B cell (primary cell): ENCODE results near the gene OASL. TPM values are rescaled to one million over a fixed set of nuclear protein-coding genes. Genes with fewer than 3 reads are reported as not detected.

Experiments
- ATAC-seq: fragments of 200-7000 bp; cut with Tn5 transposase; one replicate; pipeline ENCODE4 v1.10.0; 2021; ENCODE audit warnings: low read depth, mild to moderate bottlenecking, moderate number of reproducible peaks, moderate library complexity
- CTCF ChIA-PET: fragments of 350-600 bp; sonication (Branson Sonifier 250); formaldehyde crosslinking; loops from one replicate; lab custom pipeline; 2021; ENCODE audit warnings: antibody characterized with exemption, inconsistent platforms; lab: Charles Lee
- POLR2A ChIA-PET: fragments of 350-600 bp; sonication (Branson Sonifier 250); formaldehyde crosslinking; loops from one replicate; lab custom pipeline; 2021; ENCODE audit warnings: antibody characterized with exemption; lab: Charles Lee
- DNase-seq: peaks from one replicate; pipeline ENCODE4 v3.0.0; 2013
- H2AFZ ChIP-seq: 2 replicates; pipeline ENCODE4 v1.6.1; 2012; ENCODE audit warnings: mild to moderate bottlenecking, low read depth, low read length; ENCODE audit not compliant: insufficient read depth, poor library complexity, severe bottlenecking
- H3K27ac ChIP-seq, 2 donors: 1 replicate in 1 of 2; 2 replicates in 1 of 2; pipeline ENCODE4 v1.5.1; 2012 to 2013; ENCODE audit warnings: low read length in 2 of 2, mild to moderate bottlenecking in 2 of 2, moderate library complexity in 1 of 2
- H3K27me3 ChIP-seq, 4 experiments: fragments of 200-600 bp in 1 of 4; sonication (generic) in 1 of 4; replicated peaks in 1 of 4; 1 replicate in 2 of 4; 2 replicates in 2 of 4; pipeline versions ENCODE4 v1.6.1 to v1.7.0; 2013 to 2016; ENCODE audit warnings: low read length in 3 of 4, mild to moderate bottlenecking in 2 of 4, mixed read lengths in 1 of 4, moderate library complexity in 1 of 4; ENCODE audit not compliant: insufficient read depth in 4 of 4, control insufficient read depth in 3 of 4; ENCODE audit errors: control extremely low read depth in 1 of 4
- H3K36me3 ChIP-seq, 2 experiments: replicated peaks in 1 of 2; 1 replicate in 1 of 2; 2 replicates in 1 of 2; pipeline versions ENCODE4 v1.6.1 to v1.7.1; 2013; ENCODE audit warnings: low read length in 1 of 2; ENCODE audit not compliant: insufficient read depth in 2 of 2, control insufficient read depth in 1 of 2; ENCODE audit errors: control extremely low read depth in 1 of 2, extremely low read depth in 1 of 2
- H3K4me1 ChIP-seq, 2 donors: fragments of 200-600 bp in 1 of 2; sonication (generic) in 1 of 2; 1 replicate in 1 of 2; 2 replicates in 1 of 2; pipeline versions ENCODE4 v1.5.1 to v1.6.1; 2013 to 2017; ENCODE audit warnings: low read length in 2 of 2; ENCODE audit not compliant: control insufficient read depth in 2 of 2, insufficient read depth in 2 of 2
- H3K4me2 ChIP-seq: replicated peaks from 2 replicates; pipeline ENCODE3; 2012; ENCODE audit warnings: mild to moderate bottlenecking, low read depth, low read length; ENCODE audit not compliant: poor library complexity, severe bottlenecking
- H3K4me3 ChIP-seq, 5 experiments: fragments of 200-600 bp in 1 of 5; sonication (generic) in 1 of 5; 1 replicate in 3 of 5; 2 replicates in 2 of 5; pipeline versions ENCODE4 v1.5.1 to v1.7.0; 2011 to 2016; ENCODE audit warnings: low read length in 4 of 5, mild to moderate bottlenecking in 4 of 5, low read depth in 2 of 5, control low read depth in 1 of 5, moderate library complexity in 1 of 5; ENCODE audit not compliant: insufficient read depth in 1 of 5; ENCODE audit errors: control extremely low read depth in 1 of 5, extremely low read depth in 1 of 5
- H3K79me2 ChIP-seq: fragments of 200-600 bp; sonication (generic); one replicate; pipeline ENCODE4 v1.6.0; 2016; ENCODE audit warnings: low read length; ENCODE audit not compliant: control insufficient read depth, insufficient read depth
- H3K9ac ChIP-seq: fragments of 200-600 bp; sonication (generic); 2 replicates; pipeline ENCODE4 v1.6.1; 2017; ENCODE audit warnings: mild to moderate bottlenecking, low read length, moderate library complexity
- H3K9me3 ChIP-seq, 3 donors: one replicate each; pipeline versions ENCODE4 v1.6.1 to v1.7.1; 2013; ENCODE audit warnings: low read length in 2 of 3; ENCODE audit not compliant: control insufficient read depth in 2 of 3, insufficient read depth in 1 of 3; ENCODE audit errors: control extremely low read depth in 1 of 3
- H4K20me1 ChIP-seq: 2 replicates; pipeline ENCODE4 v1.6.0; 2012; ENCODE audit warnings: mild to moderate bottlenecking, low read length; ENCODE audit not compliant: insufficient read depth, control insufficient read depth, poor library complexity, severe bottlenecking
- H3K27ac Mint-ChIP-seq: one replicate; pipeline ENCODE4 v1.8.0; 2021; ENCODE audit warnings: mixed read lengths
- H3K27me3 Mint-ChIP-seq: one replicate; pipeline ENCODE4 v1.8.0; 2021; ENCODE audit warnings: mixed read lengths
- H3K4me1 Mint-ChIP-seq: one replicate; pipeline ENCODE4 v1.8.0; 2021; ENCODE audit warnings: mixed read lengths
- H3K4me3 Mint-ChIP-seq: one replicate; pipeline ENCODE4 v1.8.0; 2021; ENCODE audit warnings: mixed read lengths
- H3K9me3 Mint-ChIP-seq: one replicate; pipeline ENCODE4 v1.8.0; 2022; ENCODE audit warnings: mixed read lengths; ENCODE audit not compliant: insufficient read depth
- CTCF ChIP-seq: fragments of 200-600 bp; IDR thresholded peaks from one replicate; pipeline ENCODE4 v1.8.0; 2022; ENCODE audit warnings: antibody characterized with exemption, mild to moderate bottlenecking
- EZH2 ChIP-seq: IDR thresholded peaks from 2 replicates; pipeline ENCODE4 v1.6.1; 2012; ENCODE audit warnings: borderline replicate concordance, low read depth, mild to moderate bottlenecking, moderate library complexity, low read length; ENCODE audit not compliant: insufficient read depth, poor library complexity, severe bottlenecking
- WGBS: methylation state at CpG from one replicate; pipeline ENCODE4 v1.1.5; 2013; ENCODE audit warnings: missing lambda C conversion rate; ENCODE audit not compliant: insufficient coverage; 5-methylcytosine and 5-hydroxymethylcytosine counted together
- intact Hi-C: fragments of 100-400 bp; cut with micrococcal nuclease; formaldehyde crosslinking; loops from one replicate; pipeline ENCODE4 v1.10.0; 2022
- polyA plus RNA-seq: library from polyadenylated mRNA; depleted of rRNA; stranded (reverse); fragments of >200 nt; gene quantifications from 2 replicates; pipeline ENCODE4 v1.2.3, GENCODE V29; 2012
- total RNA-seq, 2 donors: library from RNA; stranded (reverse); fragments of 120-200 nt in 1 of 2; gene quantifications; 1 replicate in 1 of 2; 2 replicates in 1 of 2; pipeline versions ENCODE4 v1.2.3 to v1.2.4, GENCODE V29; 2013 to 2022

The OASL gene
- total and polyA plus RNA-seq, 2 donors (not counting 1 experiment from before 2014, with no cell fraction given): 0.18 to 1.1 TPM

GRCh38 chr12:121008347-121009098, 30.5 kb downstream of the OASL start:
- Histone ChIP-seq H3K9me3 (no peaks in the 10 kb centered on the region), H3K36me3 (peaks cover 11 to 63% of the 10 kb centered on the region in 2 experiments), H3K9ac (no peak overlapping the region), H3K4me1 (no peaks in the 10 kb centered on the region), H3K4me2 (no peak overlapping the region), H2AFZ (no peak overlapping the region), H4K20me1 (no peaks in the 10 kb centered on the region), H3K4me3 (no peak overlapping the region), H3K27ac (no peak overlapping the region), H3K27me3 (no peaks in the 10 kb centered on the region), H3K79me2 (peaks cover 16% of the 10 kb centered on the region)
- intact Hi-C loops: no loop called here
- ATAC-seq (no peak), DNase-seq (no peak)
- Mint-ChIP-seq H3K9me3 (no peaks in the 10 kb centered on the region), H3K27ac (no peak overlapping the region), H3K4me3 (no peak overlapping the region), H3K4me1 (no peaks in the 10 kb centered on the region), H3K27me3 (no peaks in the 10 kb centered on the region)
- WGBS: 100% methylated on average over 8 of the region's 8 CpGs
- ChIA-PET CTCF (no interaction called here), POLR2A (interaction anchor here (0.6 kb wide), 1 partner anchor 14 kb away, joined by 12 read pairs; no protein-coding TSS in a partner anchor)
- TF ChIP-seq EZH2 (no peak), CTCF (no peak)

GRCh38 chr12:121005346-121005815, 33.7 kb downstream of the OASL start:
- Histone ChIP-seq H3K4me3 (no peak overlapping the region), H3K9ac (no peak overlapping the region), H3K27me3 (no peaks in the 10 kb centered on the region), H3K79me2 (no peaks in the 10 kb centered on the region), H3K36me3 (peaks cover 6 to 57% of the 10 kb centered on the region in 2 experiments), H3K4me1 (no peaks in the 10 kb centered on the region), H4K20me1 (no peaks in the 10 kb centered on the region), H2AFZ (no peak overlapping the region), H3K27ac (no peak overlapping the region), H3K9me3 (no peaks in the 10 kb centered on the region), H3K4me2 (no peak overlapping the region)
- intact Hi-C loops: no loop called here
- DNase-seq: no peak
- H3K27ac Mint-ChIP-seq: no peak overlapping the region
- H3K9me3 Mint-ChIP-seq: no peaks in the 10 kb centered on the region
- WGBS: 76% methylated on average over 8 of the region's 9 CpGs
- ChIA-PET POLR2A (no interaction called here), CTCF (interaction anchor here (1.6 kb wide), 1 partner anchor 358 kb away, joined by 6 read pairs; no protein-coding TSS in a partner anchor)
- no peak for TF ChIP-seq EZH2
- TF ChIP-seq CTCF: peak; percentile 39
- ATAC-seq: no peak
- no peaks in the 10 kb centered on the region for H3K4me1 Mint-ChIP-seq
- H3K27me3 Mint-ChIP-seq: no peaks in the 10 kb centered on the region
- H3K4me3 Mint-ChIP-seq: no peak overlapping the region
